LHCN-M2 (cell line): ENCODE results near the gene ADAM15. TPM values are rescaled to one million over a fixed set of nuclear protein-coding genes. Genes with fewer than 3 reads are reported as not detected.

Experiments used
- total RNA-seq: library from RNA; depleted of rRNA; stranded (reverse); fragments of >200 nt; gene quantifications from 2 replicates; pipeline ENCODE4 v1.2.3, GENCODE V29; 2014; rRNA removed

ADAM15 gene
- total RNA-seq, 1 experiment from 2014 or later, result 86.7 TPM

Other genes with a start within 250 kb of the ADAM15 start
- 0.38 and 2.8 TPM in 2 replicates for gene KCNN3, start 181.0 kb upstream of the ADAM15 start, total RNA-seq
- 8.0 and 9.1 TPM in 2 replicates for gene PMVK, start 114.6 kb upstream of the ADAM15 start, total RNA-seq
- gene PBXIP1, start 95.2 kb upstream of the ADAM15 start, total RNA-seq, result 94.5 and 141 TPM in 2 replicates
- 21.6 and 24.5 TPM in 2 replicates for gene PYGO2, start 89.5 kb upstream of the ADAM15 start, total RNA-seq
- gene SHC1, start 80.6 kb upstream of the ADAM15 start, total RNA-seq, result 325 and 337 TPM in 2 replicates
- gene CKS1B, start 76.6 kb upstream of the ADAM15 start, total RNA-seq, result 164 and 175 TPM in 2 replicates
- gene FLAD1, start 68.0 kb upstream of the ADAM15 start, total RNA-seq, result 30.9 and 41.3 TPM in 2 replicates
- not detected in 2 replicates for gene LENEP, start 57.7 kb upstream of the ADAM15 start, total RNA-seq
- 18.9 and 19.5 TPM in 2 replicates for gene ZBTB7B, start 48.5 kb upstream of the ADAM15 start, total RNA-seq
- gene DCST2, start 17.5 kb upstream of the ADAM15 start, total RNA-seq, result 0.11 and 0.13 TPM in 2 replicates
- not detected in 2 replicates for gene DCST1, start 17.5 kb upstream of the ADAM15 start, total RNA-seq
- 8.0 and 8.7 TPM in 2 replicates for gene EFNA4, start 12.4 kb downstream of the ADAM15 start, total RNA-seq
- gene EFNA3, start 27.5 kb downstream of the ADAM15 start, total RNA-seq, result 1.7 and 2.1 TPM in 2 replicates
- 0.23 TPM in 1 of 2 replicates, not detected in the other for gene EFNA1, start 76.6 kb downstream of the ADAM15 start, total RNA-seq
- gene SLC50A1, start 84.5 kb downstream of the ADAM15 start, total RNA-seq, result 24.7 and 31.8 TPM in 2 replicates
- gene DPM3, start 89.2 kb downstream of the ADAM15 start, total RNA-seq, result 86.9 and 101 TPM in 2 replicates
- 95.3 and 96.7 TPM in 2 replicates for gene KRTCAP2, start 122.0 kb downstream of the ADAM15 start, total RNA-seq
- gene TRIM46, start 122.5 kb downstream of the ADAM15 start, total RNA-seq, result 3.1 and 3.3 TPM in 2 replicates
- gene THBS3, start 156.6 kb downstream of the ADAM15 start, total RNA-seq, result 17.4 and 26.4 TPM in 2 replicates
- 47.6 and 49.1 TPM in 2 replicates for gene MTX1, start 157.4 kb downstream of the ADAM15 start, total RNA-seq
- 7.8 and 15.6 TPM in 2 replicates for gene ENTREP3, start 204.2 kb downstream of the ADAM15 start, total RNA-seq
- gene SCAMP3, start 211.0 kb downstream of the ADAM15 start, total RNA-seq, result 83.7 and 101 TPM in 2 replicates
- gene CLK2, start 222.2 kb downstream of the ADAM15 start, total RNA-seq, result 23.7 and 26.9 TPM in 2 replicates
- 1.8 and 2.1 TPM in 2 replicates for gene HCN3, start 226.1 kb downstream of the ADAM15 start, total RNA-seq